HG03378 (cell line): ENCODE measurements around the gene CLCN7.

Source experiments
- ATAC-seq: cut with Tn5 transposase; IDR thresholded peaks from one replicate; pipeline ENCODE4 v1.9.1; 2021; ENCODE audit warnings: mild to moderate bottlenecking, moderate library complexity; ENCODE audit not compliant: unreplicated experiment

CLCN7 gene

GRCh38 chr16:1474796-1475551, at the start of gene CLCN7:
Gene CLCN7 (minus strand): TSS chr16:1475028. CDS start chr16:1474974, 54 bp downstream.
- ATAC-seq: peak; percentile 57

GRCh38 chr16:1524366-1524765, 49.5 kb upstream of the CLCN7 start:
- no peak for ATAC-seq

DNA sequence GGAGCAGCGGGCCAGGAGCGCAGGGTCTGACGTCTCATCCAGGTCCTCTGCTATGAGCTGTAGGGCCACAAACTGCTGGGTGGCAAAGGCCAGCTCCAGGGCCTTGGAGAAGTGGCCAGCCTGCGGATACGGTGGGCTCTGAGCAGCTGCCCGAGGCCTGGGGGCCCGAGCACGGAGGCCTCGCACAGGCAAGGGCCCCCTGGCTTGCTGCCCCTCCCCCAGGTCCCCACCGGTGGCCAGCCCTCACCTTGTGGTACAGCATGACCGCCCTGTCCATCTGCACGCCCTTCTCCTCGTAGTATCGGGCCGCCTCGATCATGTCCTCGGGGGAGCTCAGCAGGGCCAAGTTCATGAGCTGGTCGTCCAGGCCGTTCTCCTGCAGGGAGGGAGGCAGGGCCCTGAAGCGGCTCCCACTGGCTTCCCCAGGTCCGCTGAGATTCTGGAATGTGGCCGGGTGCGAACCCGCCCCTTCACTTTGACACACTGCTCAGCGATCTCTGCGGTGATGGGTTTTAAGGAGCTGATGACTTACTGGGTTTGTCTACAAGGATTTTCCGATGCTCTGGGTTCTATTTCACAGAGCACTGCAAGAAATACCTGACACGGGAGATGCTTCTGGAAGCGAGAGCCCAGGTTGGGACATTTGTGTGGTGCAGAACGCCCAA, 48.9 kb upstream of the CLCN7 start:
- no peak for ATAC-seq

- no peak for ATAC-seq
Observed at GRCh38 chr16:1520461-1520860, 45.6 kb upstream of the CLCN7 start.

- ATAC-seq: no peak
Observed at GRCh38 chr16:1519831-1520230, 45.0 kb upstream of the CLCN7 start.

DNA sequence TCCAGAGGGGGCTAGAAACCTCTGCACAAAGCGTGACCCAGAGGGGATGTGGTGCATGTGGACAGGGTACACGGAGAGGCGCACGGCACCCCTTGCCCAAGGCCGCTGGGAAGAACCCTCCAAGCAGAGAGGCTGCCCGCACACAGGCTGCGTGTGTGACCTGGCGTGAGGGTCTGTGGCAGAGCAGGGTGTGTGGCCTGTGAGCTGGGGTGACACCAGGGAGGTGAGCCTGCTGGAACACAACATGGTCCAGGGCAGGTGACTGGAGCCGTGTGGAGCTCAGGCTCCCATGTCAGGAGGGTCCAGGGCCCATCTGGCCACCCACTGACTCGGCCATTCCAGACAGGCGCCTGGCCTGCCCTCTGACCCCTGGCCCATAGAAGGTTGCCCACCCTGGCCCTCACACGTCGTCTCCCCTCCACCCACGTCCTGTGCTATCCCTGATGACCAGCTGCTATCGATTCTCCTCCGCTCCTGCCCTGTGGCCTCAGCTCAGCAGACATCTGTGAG, 43.9 kb upstream of the CLCN7 start:
- ATAC-seq: no peak

DNA sequence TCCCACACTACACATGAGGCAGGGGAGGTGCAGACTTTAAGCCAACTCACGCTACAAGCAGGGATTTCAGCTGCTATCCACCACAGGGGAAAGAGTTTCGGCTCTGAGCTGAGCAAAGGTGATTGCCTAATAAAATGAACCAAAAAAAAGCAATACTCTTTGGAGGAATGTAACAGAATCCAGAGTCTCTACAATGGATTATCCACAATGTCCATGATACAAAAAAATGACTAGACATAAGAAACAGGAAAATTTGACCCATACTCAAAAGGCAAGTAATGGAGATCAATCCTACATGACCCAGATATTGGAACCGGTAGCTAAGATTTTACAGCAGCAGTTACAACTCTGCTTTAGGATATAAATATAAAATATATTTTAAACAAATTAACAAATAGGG, 39.7 kb upstream of the CLCN7 start:
- no peak for ATAC-seq

- no peak for ATAC-seq
Observed at GRCh38 chr16:1512774-1513173, 37.9 kb upstream of the CLCN7 start.

DNA sequence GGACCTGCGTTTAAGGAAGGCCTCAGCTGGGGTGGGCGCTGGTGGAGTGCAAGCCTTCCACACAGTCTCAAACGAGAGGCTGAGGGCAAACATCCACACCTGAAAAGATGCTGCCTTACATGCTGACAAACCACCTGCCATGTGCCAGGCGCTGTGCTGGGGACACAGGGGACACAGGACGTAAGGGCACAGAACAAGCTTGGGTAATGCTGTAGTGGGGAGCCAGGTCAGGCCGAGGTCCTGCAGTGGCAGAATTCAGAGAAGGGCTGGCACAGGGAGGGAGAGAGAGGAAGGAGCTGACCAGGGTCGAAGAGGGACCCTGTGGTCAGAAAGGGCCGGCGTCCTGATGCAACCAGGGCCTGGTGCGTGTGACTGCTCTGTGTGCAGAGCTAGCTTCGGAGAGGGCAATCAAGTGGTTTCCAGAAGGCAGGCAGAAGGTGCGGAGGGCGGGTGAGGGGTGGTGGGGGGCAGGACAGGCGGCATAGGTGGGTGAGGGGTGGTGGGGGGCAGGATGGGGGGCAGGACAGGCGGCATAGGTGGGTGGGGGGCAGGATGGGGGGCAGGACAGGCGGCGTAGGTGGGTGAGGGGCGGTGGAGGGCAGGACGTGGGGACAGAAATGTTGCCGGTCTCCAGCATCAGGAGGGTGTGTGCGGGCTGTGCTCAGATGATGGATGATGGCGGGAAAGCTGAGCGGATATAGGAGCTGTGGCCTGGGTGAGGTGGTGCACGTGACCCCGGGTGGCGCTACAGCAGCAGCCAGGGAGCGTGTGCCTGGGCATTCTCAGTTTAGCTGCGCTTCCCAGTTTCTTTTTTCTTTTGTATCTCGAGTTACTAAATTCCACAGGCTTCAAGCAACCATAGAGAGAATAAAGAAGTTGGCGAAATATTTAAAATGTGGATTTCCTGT, 37.1 kb upstream of the CLCN7 start:
- ATAC-seq: no peak

DNA sequence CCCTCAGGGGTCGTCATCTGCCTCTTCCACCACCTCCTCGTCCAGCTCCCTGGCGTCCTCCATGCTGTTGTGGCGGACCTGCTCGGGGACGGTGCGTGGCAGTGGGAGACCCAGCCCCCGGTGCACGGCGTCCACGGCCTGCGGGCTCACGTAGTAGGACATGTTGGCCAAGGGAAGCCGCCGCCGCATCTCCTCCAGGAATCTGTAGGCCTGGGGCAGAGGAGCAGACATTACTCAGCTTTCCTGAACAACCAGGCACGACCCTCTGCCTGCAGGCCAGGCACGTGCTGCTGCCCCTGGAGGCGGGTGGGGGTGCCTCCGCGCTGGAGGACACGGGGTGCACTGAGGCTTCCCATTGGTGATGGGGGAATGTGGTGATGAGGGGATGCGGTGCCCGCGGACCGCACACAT, 36.1 kb upstream of the CLCN7 start:
- ATAC-seq: no peak

GRCh38 chr16:1510272-1510671, 35.4 kb upstream of the CLCN7 start:
- ATAC-seq: no peak

GRCh38 chr16:1509307-1510221, 34.7 kb upstream of the CLCN7 start:
- no peak for ATAC-seq

GRCh38 chr16:1508494-1509187, 33.8 kb upstream of the CLCN7 start:
- ATAC-seq: no peak

GRCh38 chr16:1506494-1507213, 31.8 kb upstream of the CLCN7 start:
- no peak for ATAC-seq

- ATAC-seq: no peak
Observed at GRCh38 chr16:1505912-1506311, 31.1 kb upstream of the CLCN7 start.

DNA sequence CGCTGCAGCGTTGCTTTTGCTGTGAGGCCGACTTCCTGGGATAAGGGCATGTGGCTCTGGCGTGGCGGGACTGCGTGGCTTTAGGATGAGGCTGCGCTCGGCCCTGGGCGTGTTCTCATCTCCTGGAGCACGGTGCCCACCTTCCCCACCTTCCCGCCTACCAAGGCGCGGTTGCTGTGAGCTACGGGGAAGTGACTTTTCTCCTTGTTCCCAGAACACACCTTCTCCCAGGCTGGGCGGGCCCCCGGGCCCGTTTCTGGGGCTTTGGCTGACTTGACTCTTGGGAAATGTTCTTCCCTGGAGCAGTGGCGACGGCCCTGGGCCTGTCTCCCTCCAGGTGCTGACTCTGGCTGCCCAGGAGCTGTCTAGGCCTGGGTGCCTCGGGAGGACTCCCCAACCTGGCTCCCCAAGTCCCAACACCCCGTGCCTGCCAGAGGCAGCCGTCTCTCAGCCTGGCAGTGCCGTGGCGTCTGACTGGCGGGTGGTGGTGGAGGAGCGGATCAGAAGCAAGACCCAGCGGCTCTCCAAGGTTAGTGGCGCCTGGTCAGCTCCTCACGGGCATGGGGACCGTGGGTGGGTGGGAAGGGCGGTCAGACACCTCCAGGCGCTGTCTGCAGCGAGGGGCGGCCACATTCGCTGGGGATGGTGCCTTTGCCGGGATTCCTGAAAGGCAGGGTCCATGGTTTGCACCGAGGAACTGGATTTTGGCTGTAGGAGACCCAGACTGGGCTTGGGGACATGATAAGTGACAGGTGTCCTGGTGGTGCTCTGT, 30.4 kb upstream of the CLCN7 start:
- ATAC-seq: no peak

- no peak for ATAC-seq
Observed at GRCh38 chr16:1503110-1503955, 28.5 kb upstream of the CLCN7 start.
